ENCODE results near the gene RAB24.
A peak's percentile ranks its signal among the peaks of the same experiment; 100 is the strongest.

RAB24 gene

GRCh38 chr5:177332896-177333260 is 29.4 kb upstream of the RAB24 start:
- DNase-seq, result no peak

DNA sequence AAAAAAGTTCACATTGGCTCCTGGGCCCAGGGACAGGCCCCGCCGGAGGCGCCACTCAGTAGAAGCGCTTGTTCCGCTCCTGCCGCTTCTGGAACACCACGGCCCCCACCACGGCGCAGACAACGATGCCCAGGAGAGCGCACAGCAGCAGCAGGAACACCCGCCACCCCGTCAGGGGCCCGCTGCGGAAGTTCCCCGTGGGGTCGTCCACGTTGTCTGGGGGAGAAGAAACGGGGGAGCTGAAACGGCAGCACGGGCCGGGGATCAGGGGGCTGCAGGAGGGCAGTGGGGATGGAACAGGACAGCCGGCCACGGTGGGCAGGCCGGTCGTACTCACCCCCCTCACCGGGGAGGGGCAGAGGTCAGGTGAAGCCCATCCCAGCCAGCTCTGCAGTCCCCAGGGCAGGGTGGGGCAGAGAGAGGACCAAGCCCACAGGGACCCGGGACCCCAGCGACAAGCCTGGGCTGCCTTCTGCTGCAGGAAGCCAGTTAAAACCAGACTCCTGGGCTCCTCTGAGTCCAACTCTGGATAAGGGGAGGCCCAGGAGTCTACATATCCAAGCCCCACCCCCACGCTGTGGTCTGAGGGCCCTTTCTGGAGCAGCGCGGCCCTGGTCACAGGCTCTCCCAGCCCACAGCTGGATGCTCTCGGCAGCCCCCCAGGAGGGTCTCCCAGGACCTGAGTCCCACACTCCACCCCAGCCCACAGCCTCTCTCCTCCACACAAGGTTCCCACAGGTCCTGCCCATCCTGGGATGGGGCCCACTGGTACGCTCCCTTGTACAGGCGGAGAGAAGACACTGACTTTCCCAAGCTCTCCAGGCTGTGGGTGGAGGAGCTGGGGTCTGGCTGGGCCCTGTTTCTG is 28.7 kb upstream of the RAB24 start:
- DNase-seq, result no peak

DNA sequence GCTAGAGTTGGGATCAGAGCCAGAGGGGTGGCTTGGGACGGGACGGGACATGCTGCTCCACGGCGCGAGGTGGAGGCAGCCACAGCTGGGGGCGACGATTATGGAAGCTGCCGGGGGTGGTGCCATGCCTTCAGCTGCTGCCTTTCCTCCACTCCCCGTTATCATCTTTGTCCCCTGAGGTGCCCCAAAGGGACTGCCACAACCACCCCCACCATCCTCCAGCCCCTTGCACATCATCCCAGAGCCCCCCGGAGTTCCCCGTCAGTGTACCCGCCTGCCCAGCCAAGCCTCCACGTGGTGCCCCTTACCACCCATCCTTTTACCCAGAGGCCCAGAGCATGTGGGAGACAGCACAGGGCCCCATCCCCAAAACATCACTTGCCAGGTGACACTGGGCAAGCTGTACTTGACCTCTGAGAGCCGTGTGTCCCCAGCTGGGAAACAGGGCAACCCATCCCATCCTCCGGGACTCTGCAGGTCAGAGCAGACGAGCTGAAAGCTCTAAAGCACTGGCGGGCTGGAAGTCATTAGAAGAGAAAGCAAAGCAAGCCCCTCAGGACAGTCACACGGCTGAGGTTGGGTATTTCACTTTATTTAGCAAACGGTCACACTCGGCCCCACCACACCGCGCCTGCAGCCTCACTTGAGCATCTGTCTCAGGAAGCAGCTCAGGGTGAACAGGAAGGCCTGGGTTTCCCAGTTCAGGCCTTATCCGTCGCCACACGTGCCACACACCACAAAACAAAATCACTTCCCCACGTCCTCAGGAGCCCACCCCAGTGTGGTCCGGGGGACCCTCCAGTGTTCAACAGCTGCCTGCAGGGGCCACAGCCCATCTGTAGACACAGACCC is 27.7 kb upstream of the RAB24 start:
- no peak for DNase-seq

DNA sequence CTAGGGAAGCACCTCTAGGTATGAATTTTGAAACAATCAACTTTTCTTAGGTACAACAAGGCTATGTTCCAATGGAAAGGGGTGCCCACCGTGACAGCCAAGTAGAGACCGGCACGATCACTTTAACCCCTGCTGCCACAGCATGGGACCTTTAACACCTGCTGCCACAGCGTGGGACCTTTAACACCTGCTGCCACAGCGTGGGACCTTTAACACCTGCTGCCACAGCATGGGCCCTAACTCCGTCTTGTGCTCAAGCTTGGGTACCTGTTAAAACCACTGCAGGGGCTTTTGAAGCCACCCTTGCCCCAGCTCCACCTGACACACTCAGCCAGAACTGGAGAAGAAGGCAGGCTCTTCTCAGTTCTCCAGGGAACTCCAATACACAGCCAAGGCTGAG is 26.4 kb upstream of the RAB24 start:
- DNase-seq, result no peak

DNA sequence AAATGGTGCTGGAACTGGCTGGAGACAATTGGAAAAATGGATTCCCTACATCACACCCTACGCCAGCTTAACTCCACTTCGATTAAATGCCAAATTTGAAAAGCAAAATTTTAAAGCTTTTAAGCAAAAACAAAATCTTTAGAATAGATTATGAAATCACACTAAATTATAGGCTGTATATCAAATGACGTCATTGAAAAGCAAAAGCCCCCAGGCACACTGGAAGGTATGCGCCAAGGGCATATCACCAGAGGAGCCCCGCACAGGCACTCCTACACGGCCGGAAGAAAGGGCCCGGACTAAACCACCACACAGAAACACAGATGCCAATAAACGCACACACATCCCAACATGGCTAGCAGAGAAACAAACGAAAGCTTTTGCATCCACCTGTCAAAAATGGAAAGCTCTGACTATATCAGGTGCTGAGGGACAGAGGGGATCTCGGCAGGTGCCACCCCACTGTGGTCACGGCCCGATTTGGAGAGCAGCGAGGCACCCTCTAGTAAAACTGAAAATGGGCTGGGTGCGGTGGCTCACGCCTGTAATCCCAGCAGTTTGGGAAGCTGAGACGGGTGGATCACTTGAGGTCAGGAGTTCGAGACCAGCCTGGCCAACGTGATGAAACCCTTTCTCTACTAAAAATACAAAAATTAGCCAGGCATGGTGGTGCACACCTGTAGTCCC is 25.2 kb upstream of the RAB24 start:
- no peak for DNase-seq

- DNase-seq, result no peak
Measured at GRCh38 chr5:177327539-177328522, 24.3 kb upstream of the RAB24 start.

DNA sequence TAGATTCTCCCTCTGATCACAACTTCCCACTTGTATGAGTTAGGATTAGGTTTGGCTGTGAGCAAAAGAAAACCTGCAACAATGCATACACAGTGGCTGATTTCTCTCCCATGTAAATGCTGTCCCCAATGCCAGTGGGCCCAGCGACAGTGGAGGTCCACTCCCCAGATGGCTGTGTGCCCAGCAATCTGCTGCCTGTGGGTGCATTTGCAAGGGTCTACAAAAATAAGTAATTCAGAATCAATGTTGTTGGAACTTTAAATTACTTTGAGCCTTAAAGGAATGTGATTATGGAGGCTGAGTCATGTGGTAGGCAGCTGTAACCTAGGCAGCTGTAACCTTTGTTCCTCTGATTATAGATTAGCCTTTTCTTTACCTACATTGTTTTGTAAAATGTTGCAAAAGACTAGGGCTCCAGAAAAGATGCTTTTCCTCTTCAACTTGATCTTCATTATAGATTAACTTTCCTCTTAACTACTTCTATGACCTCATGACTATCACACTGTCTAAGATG is 22.4 kb upstream of the RAB24 start:
- no peak for DNase-seq

GRCh38 chr5:177320879-177321278 is 17.4 kb upstream of the RAB24 start:
- DNase-seq, result no peak

DNA sequence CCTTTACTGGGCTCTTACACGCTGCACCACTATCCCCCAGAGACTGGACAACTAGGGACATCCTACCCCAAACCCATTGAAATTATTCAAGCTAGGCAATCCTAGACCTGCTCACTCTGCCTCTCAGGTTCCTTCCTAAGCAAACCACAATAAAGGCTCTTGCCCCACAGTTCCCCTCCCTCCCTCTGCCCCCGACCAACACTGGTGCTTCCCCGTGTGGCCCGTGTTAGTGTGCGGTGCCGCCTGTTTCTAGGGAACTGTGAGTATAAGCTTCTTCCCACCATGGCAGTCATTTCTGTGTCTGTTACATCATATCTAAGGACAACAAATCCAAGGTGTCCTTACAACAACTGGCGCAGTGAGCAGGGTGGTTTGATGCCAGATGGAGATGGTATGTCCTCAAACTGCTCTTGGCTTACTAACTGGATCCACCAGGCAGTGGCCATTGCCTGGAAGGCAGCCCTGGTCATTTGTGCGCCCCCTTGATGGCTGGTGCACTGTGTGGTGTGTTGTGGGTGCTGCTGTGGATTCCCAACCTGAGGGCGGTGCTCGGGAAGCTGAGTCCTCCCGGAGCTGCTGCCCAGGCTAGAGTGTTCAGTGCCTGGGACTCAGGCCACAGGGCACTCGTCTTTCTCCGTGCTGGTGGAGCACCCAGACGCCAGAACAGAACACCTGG is 16.5 kb upstream of the RAB24 start:
- DNase-seq, result no peak

GRCh38 chr5:177317959-177318377 is 14.4 kb upstream of the RAB24 start:
- peak; percentile 79 to 80 for DNase-seq

GRCh38 chr5:177316005-177316404 is 12.5 kb upstream of the RAB24 start:
- DNase-seq, result no peak

DNA sequence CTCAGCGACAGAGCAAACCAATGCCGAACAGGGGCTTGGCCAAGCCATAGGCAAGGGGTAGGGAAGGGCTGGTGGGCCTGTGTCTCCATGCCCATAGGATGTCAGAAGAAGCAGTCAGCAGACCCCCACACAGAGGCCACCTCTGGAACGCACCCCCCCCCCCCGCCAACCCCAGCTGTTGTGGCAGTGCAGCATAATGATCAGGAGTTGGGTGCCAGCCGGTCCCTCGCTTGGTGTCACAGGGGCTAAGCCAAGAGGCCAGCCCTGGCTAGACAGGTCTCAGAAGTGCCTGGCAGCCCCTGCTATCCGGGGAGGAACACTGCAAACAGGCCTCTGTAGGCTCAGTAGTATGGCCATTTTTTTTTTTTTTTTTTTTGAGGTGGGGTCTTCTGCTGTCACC is 11.9 kb upstream of the RAB24 start:
- no peak for DNase-seq

- no peak for DNase-seq
Measured at GRCh38 chr5:177314376-177315342, 11.1 kb upstream of the RAB24 start.

- no peak for DNase-seq
Measured at GRCh38 chr5:177313561-177314259, 10.2 kb upstream of the RAB24 start.

DNA sequence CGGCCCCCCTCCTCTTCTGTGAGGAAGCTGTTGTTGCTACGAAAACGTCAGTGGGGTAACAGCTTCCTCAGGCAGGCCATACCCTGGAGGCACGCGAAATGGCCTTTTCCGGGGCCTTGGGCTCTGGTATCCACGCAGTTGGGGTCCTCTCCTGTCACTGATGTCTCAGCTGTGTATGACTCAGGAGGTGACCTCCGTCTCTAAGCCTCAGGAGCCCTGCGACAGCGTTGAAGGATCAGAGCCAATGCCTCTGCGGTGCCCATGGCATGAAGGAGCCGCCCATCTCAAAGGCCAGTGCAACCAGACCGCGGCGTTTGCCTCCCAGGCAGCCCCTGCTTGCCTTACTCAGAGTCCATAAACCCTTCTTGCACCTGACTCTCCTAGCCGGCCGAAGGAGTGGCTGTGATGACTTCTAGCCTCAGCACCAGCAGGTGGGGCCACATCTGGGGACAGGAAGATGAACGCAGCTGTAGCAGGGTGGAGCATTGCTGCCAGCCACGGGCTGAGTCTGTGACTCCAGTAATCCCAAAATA is 9.2 kb upstream of the RAB24 start:
- peak in 1 of 2 donors; percentile 65 for DNase-seq

GRCh38 chr5:177311723-177312648 is 8.5 kb upstream of the RAB24 start, which contains the start of gene MXD3:
Gene MXD3 (minus strand): TSS chr5:177311898. CDS start chr5:177311830, 68 bp downstream.
- DNase-seq, result peak; percentile 96 to 99

GRCh38 chr5:177311392-177311722 is 7.8 kb upstream of the RAB24 start:
- no peak for DNase-seq
